C1 segment of cervical spinal cord (tissue), 14 donors: Measurements from ENCODE around the gene SLC22A7.

ENCODE experiments used
- DNase-seq, 14 donors: peaks; one replicate each; lab custom pipeline; 2025; lab: John Stamatoyannopoulos, UW

The SLC22A7 gene

GRCh38 chr6:43297644-43298564 lies at the start of gene SLC22A7:
SLC22A7 (plus strand) TSS chr6:43298260; CDS start chr6:43298359, 99 bp downstream.
- DNase-seq, result peak in 3 of 14 donors; percentile 13 to 24 (median 20)

GRCh38 chr6:43248791-43249190 lies 49.3 kb upstream of the SLC22A7 start:
- no peak for DNase-seq

GRCh38 chr6:43250992-43251373 lies 47.1 kb upstream of the SLC22A7 start:
- no peak for DNase-seq

GRCh38 chr6:43253401-43253800 lies 44.7 kb upstream of the SLC22A7 start:
- DNase-seq, result no peak

- DNase-seq, result no peak
Observed at GRCh38 chr6:43254138-43254817, 43.8 kb upstream of the SLC22A7 start.

- no peak for DNase-seq
Observed at GRCh38 chr6:43254846-43255245, 43.2 kb upstream of the SLC22A7 start.

GRCh38 chr6:43255408-43256054 lies 42.5 kb upstream of the SLC22A7 start:
- DNase-seq, result no peak

- DNase-seq, result no peak
Observed at GRCh38 chr6:43256670-43257366, 41.2 kb upstream of the SLC22A7 start.

GRCh38 chr6:43257367-43258145 lies 40.5 kb upstream of the SLC22A7 start:
- DNase-seq, result no peak

GRCh38 chr6:43258180-43258579 lies 39.9 kb upstream of the SLC22A7 start:
- no peak for DNase-seq

GRCh38 chr6:43258807-43259686 lies 39.0 kb upstream of the SLC22A7 start:
- DNase-seq, result no peak

- no peak for DNase-seq
Observed at GRCh38 chr6:43260791-43261190, 37.3 kb upstream of the SLC22A7 start.

- DNase-seq, result no peak
Observed at GRCh38 chr6:43261198-43261597, 36.9 kb upstream of the SLC22A7 start.

- no peak for DNase-seq
Observed at GRCh38 chr6:43262000-43262779, 35.9 kb upstream of the SLC22A7 start.

- no peak for DNase-seq
Observed at GRCh38 chr6:43262780-43263313, 35.2 kb upstream of the SLC22A7 start.

GRCh38 chr6:43263314-43264178 lies 34.5 kb upstream of the SLC22A7 start:
- peak in 12 of 14 donors; percentile 2 to 45 (median 20) for DNase-seq

- no peak for DNase-seq
Observed at GRCh38 chr6:43264599-43265145, 33.4 kb upstream of the SLC22A7 start.
